HG03060 (cell line): ENCODE results near the gene CDRT4.
"Not testable (repeated sequence)": the region's sequence is repeated elsewhere in the genome, so short reads cannot be mapped to it uniquely, and the experiment has no call there.

ENCODE experiments used
- ATAC-seq: cut with Tn5 transposase; IDR thresholded peaks from one replicate; pipeline ENCODE4 v1.9.1; 2021; ENCODE audit warnings: low read depth, moderate number of reproducible peaks; ENCODE audit not compliant: unreplicated experiment

CDRT4 gene

DNA sequence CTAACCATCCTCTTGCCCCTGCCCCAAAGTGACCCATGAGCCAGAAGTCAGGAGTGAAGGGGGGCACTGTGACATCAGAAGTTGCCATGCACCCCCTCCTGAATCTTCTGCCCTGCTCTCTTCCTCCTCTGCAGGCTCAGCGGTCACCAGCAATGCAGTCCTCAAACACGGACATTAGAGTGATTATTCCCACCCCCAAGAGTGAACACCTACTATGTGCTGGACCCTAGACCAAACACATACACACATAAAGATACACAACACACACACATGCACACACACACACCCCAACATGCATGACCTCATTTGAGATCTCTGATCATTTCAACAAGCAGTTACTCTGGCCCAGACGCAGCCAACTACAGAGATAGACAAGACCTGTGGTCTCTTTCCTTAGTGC, at the start of gene CDRT4:
Gene CDRT4 (minus strand): TSS at position 30 of the 400 bp plus-strand sequence. CDS start 27,383 bp downstream, outside the sequence.
- no peak for ATAC-seq

DNA sequence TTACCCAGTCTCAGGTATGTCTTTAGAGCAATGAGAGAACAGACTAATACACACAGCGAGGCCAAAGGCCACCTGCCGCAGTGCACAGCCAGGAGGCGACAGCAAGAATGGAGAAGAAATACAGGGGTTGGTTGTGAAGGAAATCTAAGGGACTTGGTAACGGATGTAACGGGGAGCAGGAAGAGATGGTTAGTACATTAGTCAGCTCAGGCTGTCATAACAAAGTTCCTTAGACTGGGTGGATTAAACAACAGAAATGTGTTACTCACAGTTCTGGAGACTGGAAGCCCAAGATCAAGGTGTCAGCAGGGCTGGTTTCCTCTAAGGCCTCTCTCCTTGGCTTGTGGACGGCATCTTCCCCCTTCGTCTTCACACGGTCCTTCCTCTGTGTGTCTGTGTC, 48.7 kb upstream of the CDRT4 start:
- no peak for ATAC-seq

DNA sequence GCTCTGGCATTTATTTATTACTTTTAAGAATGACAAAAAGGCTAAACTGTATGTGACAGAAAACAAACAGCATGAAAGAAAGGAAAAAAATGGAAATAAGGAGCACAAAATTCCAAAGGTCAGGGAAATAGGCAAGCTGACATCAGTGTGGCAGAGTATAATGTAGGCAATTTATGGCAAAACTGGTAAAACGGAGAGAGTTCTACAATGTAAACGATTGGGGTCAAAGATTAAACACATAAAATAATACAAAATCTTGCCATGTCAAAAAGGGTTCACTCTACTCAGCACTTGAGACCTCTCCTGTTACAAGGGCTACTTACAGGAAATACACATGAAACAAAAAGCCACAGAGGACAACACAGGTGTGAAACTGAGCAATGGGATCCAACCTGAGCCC, 47.0 kb upstream of the CDRT4 start:
- ATAC-seq = no peak

DNA sequence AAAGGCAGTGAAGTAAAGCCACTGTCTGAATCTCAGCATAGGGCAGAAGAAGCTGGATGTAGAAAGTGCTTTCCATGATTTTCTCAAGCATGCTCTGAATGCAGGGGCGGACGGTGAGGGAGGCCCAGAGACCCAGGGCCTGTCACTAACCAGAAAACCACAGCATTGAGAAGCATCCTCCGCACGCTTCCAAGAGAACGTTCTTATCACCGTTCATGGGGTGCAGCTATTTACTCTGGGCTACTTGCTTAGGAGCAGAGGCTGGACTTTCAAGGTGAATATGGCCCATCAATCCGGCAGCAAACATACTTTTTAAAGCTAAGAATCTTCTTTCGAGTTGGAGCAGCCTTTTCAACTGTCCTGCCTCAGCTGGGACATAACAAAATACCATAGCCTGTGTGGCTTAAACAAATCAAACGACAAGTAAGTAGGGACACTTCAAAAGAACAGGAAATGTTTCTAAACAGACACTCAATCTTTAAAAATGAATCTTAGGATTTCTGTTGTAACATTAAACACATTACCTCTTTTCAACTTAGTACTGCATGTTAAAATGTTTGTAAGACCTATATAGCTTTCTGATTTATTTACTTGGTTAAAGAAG, 46.5 kb upstream of the CDRT4 start:
- no peak for ATAC-seq

DNA sequence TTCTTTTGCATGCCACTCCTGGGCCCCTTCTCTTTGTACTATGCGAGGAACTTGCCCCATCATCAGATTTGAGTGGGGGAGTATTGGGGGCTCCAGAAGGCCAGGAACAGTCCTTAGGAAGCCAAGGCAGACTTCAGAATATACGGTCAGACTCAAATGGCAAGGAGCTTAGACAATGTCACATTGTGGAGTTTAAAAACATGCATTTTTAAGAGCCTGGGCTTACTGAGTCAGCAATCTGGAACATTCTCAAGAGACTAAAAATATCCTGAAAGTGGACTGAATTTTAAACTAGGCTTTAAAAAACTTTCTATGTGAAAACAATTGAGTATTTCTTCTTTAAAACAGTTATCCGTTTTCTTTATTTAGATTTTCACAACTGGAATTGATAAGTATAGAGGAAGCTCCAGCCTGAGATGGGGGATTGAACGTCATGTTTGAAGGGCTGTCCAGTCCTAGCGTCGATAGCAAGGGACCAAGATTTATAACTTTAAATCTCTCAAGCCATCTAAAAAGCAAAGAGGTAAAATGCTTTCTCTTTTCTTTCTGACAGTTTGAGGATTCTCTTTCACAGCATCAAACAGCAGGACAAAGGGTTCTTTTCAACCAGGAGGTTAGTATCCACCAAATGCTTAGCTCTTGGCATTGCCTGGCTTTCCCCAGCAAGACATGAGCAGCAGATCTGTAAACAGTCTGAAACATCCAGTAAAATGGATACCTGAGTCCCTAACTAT, 45.8 kb upstream of the CDRT4 start:
- ATAC-seq = no peak

DNA sequence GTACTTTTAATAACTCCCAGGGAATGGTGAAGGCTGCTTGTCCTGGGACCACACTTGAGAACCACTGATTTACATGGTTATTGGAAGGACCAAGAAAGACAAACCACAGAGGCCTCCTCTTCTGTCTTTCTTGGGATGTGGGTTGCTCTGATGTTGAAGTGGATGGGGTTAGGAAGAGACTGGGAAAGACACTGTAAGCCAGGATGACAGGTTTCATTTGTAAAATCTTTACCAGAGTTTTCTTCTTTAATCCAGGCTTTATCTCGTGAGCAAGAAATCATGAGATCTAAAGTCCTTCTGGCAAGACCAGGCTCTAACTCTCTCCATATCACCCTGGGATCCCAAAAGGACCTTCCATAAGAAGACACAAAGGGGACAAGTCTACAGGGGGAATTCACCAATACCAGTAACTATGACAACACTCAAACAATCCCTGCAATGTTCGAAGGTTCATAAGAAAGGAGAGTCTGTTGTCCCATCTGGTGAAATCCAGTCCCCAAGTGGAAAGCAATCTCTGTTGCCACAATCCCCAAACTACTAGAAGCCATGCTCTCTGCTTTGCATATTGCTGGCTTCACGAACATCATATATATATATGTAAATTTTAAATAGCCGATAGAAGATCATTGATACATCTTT, 44.8 kb upstream of the CDRT4 start:
- ATAC-seq = no peak

DNA sequence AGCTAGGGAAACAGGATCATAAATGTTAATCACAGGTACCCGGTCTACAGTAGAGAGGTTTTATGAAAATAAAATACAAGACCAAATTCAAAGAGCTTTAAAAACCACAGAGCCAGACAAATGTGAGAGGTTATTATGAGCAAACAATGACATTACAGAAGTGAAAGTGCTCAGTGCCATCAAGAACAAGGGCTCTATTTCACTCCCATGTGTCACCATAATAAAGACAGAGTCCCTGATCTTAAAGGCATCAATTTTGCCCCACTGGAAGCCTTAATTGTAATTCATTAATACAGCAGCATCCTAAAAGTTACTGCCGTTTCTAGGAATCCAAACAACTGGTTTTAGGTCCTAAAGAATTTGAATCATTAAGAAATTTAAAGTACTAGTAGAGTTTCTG, 43.7 kb upstream of the CDRT4 start:
- ATAC-seq = no peak

DNA sequence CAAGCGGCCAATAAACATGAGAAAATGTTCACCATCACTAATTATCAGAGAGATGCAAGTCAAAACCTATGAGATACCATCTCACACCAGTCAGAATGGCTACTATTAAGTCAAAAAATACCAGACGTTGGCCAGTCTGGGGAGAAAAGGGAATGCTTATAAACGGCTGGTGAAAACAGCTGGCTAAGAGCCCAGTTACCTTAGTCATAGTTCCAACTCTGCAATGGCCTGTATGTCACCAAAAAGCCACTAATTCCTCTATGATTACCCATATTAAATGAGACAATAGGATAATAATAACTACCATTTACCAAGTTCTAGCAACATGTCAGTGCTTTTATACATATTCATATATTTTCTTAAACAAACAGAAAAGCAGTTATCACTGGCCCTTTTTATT, 42.9 kb upstream of the CDRT4 start:
- ATAC-seq = no peak

DNA sequence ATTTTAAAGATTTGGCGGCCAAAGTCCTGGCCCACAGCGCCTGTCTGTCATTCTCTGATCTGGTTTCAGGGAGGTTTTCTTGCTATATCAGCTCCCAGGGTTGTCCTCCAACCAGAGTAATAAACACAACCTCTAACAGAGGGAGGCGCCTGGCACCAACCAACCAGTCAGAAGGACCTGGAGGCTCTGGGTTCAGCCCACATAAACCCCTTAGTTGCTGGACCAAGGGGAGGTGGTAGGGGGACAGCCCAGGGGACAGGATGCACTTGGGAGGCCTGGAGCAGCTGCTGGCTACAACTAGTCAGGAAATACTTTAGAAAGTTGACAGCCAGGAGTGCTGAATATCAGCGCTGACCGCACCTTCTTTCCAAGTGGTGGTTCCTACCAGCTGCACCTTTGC, 41.7 kb upstream of the CDRT4 start:
- no peak for ATAC-seq

DNA sequence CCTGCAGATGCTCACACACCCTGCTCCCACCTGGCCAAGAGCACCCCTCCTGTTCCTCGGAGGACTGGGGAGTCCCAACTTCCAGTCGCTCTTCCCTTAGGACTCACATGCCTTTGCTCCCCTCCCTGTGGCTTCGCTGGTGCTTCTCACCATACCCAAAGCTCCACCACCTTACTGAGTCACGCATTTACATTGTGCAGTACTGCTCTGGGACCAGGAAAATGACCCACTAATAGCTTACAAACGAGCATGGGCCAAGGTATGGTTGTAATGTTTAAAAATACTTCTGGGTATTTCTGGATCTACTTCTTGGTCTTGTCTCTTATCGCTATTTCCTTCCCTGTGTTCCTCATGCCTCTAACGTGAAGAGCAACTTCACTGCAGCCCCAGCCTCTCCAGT, 41.0 kb upstream of the CDRT4 start:
- no peak for ATAC-seq

DNA sequence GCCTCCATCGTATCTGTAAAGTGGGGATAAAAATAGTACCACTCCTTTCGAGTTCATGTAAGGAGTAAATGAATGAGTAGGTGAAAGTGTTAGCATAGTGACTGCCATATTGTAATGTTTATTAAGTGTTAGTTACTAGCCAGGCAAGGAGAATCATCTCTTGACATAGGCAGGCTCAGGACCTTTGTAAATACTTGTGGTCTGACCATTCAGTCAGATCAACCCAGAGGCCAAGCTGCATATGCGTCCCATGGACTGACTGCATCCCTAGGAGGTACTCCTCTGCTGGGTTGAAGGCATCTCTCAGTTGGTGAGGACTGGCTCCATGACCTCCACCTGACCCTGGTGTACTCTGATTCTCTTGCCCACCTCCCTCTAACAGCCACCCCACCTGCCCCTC, 40.5 kb upstream of the CDRT4 start:
- ATAC-seq = no peak

DNA sequence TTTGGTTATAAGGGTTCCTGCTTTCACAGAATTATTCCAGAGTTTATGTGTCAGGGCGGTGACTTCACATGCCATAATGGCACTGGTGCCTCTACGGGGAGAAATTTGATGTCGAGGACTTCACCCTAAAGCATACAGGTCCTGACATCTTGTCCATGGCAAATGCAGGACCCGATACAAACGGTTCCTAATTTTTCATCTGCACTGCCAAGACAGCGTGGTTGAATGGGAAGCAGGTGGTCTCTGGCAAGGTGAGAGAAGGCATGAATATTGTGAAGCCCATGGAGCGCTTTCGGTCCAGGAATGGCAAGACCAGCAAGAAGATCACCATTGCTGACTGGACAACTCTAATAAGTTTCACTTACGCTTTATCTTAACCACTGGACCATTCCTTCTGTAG, 39.6 kb upstream of the CDRT4 start:
- ATAC-seq = no peak

DNA sequence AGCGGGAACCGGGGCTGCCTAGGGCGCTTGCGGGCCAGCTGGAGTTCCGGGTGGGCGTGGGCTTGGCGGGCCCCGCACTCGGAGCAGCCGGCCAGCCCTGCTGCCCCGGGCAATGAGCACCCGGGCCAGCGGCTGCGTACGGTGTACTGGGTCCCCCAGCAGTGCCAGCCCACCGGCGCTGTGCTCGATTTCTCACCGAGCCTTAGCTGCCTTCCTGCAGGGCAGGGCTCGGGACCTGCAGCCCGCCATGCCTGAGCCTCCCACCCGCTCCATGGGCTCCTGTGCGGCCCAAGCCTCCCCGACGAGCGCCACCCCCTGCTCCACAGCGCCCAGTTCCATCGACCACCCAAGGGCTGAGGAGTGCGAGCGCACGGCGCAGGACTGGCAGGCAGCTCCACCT, 38.3 kb upstream of the CDRT4 start:
- ATAC-seq = not testable (repeated sequence)

DNA sequence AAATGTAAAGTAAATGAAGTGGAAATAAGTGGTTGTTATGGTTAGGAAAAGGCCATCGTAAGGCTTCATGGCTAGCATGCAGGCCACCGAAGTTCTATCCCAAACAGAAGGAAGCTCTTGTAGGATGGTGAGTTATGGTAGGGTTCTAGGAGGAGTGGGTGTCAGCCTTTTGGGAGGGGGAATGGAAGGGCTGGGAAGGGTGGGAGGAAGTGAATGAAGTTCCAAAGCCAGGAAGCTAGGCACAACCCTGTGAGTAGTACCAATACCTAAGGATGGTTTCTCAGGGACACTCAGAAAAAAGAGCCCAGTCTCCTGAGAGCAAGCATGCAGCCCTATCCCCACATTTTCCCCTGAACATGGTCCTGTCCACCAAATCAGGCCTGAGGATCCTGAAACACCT, 36.3 kb upstream of the CDRT4 start:
- ATAC-seq = no peak

DNA sequence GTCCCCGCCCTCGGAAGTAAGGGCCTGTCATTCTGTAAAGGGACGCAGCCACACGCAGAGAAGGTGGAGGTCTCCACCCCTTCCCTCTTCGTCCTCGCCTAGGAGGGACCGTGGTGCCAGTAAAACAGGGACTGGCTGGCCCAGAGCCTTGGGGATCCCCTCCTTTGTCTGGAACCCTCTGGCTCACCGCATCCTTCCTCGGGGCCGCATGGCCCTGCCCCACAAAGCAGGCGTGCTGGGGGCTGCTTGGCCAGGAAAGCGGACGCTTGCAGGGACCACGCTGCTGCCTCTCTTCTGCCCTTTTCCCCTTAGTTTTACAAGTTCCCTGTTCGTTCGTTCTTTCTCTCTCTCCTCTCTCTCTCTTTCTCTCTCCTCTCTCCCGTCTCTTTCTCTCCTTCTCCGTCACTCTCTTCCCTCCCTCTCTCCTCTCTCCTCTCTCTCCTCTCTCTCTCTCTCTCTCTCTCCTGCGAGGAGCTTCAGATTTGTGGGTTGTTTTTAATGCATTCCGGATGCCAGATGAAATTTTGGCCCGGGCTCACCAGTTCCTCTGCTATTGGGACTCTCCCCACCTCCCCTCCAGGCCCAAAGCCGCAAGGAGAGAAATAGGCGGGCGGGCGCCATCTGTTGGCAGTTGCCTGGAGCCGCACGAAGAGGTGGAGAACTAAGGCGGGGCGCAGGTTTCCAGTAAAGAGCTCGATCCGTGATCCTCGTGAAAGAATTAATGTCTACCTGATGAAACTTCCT, 35.1 kb upstream of the CDRT4 start:
- ATAC-seq = no peak

DNA sequence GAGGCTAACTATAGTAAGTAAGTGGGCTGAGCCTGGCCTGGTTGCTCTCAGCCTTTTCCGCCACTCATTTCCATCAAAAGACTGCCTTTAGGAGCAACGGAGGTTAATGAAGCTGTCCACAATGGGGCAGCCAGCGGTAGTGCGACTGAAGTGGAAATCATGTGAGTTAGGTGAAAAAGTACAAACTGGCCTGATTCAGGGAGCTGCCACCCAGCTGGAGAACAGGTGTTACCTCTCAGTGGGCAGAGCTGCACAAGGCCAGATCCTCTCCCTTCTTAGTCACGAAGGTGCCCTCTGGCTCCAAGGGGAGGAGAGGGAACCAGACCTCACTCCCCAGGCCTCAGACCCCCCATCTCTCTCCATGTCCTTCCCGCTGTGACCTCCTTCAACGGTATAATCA, 34.4 kb upstream of the CDRT4 start:
- ATAC-seq = no peak

DNA sequence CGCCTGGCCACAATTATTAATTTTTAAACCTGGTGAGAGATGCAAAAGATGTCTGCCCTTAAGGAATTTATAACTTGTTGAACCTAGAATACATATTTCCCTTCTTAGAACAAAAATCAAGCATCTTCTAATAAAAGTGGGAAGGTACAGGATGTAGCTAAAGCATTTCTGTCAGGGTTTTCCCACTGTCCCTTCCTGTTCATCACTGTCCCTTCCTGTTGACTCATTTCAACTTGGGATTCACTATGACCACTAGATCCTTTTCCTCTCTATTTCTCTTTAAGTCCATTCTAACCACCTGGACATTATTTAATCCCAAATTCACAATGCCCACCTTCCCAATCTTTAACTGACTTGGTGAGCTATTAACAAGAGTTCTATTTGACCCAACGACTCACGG, 33.9 kb upstream of the CDRT4 start:
- ATAC-seq = no peak

DNA sequence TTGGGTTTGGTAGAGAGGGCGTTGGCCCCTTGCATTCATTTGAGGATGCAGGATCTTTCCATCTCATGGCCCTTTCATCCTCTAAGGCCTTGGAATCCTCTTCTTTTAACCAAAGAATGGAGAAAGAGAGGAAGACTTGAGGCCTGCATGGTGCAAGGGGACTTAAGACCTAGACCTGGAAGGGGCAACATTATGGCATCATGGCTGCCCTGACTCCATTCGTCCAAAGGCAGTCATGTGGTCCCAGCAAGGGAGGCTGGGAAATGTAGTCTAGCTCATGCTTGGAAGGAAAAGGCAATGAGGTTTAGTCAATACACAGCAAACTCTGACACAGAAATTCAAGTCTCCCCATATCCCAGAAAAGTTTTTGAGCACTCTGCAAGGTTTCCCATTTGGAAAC, 30.7 kb upstream of the CDRT4 start:
- no peak for ATAC-seq

DNA sequence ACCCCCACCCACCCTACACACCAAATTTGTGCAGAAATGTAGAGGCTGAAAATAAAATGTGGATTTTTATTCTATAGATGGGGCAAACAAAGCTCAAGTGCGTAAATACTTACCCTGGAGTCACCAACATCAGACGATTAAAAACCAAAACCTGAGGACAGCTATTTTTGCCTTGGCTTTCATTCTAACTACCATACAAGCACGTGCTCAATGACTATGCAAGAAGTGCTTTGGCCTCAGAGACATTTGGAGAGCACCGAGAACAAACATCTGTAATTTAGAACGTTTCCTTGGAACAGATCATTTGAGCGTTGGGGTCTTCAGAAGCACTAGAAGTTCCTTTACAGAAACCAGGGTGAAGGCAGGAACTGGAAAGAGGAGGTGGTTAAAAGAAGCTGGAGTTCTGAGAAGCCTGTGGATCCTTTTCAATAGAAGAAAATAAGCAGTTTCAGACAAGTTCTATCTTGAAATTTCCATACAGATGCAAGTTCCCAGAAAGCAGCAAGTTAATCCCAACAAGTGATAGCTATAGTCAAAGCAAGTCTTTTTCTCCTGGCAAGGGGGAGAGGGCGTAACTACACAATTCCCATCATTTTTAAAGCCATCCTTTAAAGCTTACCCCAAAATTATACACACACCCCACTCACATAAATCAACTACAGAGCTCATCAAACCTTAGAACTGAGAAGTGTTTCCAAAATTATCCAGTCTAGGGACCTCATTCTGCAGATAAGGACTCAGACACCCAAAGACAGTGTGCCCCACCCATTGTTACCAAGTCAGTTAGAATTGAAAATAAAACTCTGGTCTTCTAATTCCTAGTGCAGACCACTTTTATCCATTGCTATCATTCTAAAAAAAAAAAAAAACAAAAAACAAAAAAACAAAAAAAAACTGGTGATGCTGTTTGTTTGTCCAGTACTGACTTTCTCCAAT, 29.6 kb upstream of the CDRT4 start:
- no peak for ATAC-seq

DNA sequence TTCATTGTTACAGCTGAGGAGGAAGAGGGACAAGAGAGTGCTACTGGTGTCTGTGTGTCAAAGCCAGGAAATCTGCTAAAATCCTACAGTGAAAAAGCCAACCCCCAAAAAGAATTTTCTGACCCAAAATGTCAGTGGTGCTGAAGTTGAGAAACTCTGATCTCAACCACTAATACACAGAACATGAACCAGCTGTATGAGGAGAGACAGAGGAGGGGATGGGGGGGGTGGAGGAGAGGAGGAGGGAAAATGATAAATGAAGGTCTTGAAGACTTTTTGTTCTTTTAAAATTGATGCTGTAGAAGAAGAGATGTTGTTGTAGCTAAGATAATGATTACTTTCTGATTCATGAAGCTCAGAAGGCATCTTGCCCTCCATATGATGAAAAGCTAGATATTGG, 27.4 kb upstream of the CDRT4 start:
- ATAC-seq = no peak
